Smooth muscle cell (in vitro differentiated cells): Measurements from ENCODE around the gene ELOF1. TPM values are rescaled to one million over a fixed set of nuclear protein-coding genes. Genes with fewer than 3 reads are reported as not detected.
A peak's percentile ranks its signal among the peaks of the same experiment; 100 is the strongest.

Experiments used
- DNase-seq: peaks from one replicate; lab custom pipeline; 2025; ENCODE audit not compliant: unreplicated experiment; lab: John Stamatoyannopoulos, UW
- H2AFZ ChIP-seq: fragments of 200-600 bp; sonication (generic); 2 replicates; pipeline ENCODE4 v1.6.0; 2016; ENCODE audit warnings: antibody characterized with exemption, low read depth, mild to moderate bottlenecking
- H3F3A ChIP-seq: fragments of 200-600 bp; sonication (generic); 2 replicates; pipeline ENCODE4 v1.6.0; 2017; ENCODE audit warnings: antibody characterized with exemption, low read depth
- H3K27ac ChIP-seq: fragments of 200-600 bp; sonication (generic); 2 replicates; pipeline ENCODE4 v1.5.1; 2016; ENCODE audit warnings: low read depth, mild to moderate bottlenecking
- H3K27me3 ChIP-seq: fragments of 200-600 bp; sonication (generic); 2 replicates; pipeline ENCODE4 v1.6.1; 2016; ENCODE audit warnings: low read depth, mild to moderate bottlenecking
- H3K36me3 ChIP-seq: fragments of 200-600 bp; sonication (generic); 2 replicates; pipeline ENCODE4 v1.5.1; 2016; ENCODE audit warnings: low read depth
- H3K4me1 ChIP-seq: fragments of 200-600 bp; sonication (generic); 2 replicates; pipeline ENCODE4 v1.5.1; 2016; ENCODE audit warnings: low read depth
- H3K4me2 ChIP-seq: fragments of 200-600 bp; sonication (generic); 2 replicates; pipeline ENCODE4 v1.6.0; 2016; ENCODE audit warnings: mild to moderate bottlenecking
- H3K4me3 ChIP-seq: fragments of 200-600 bp; sonication (generic); 2 replicates; pipeline ENCODE4 v1.5.1; 2016; ENCODE audit warnings: mild to moderate bottlenecking
- H3K79me2 ChIP-seq: fragments of 200-600 bp; sonication (generic); 2 replicates; pipeline ENCODE4 v1.6.0; 2016; ENCODE audit warnings: low read depth, mild to moderate bottlenecking
- H3K9ac ChIP-seq: fragments of 200-600 bp; sonication (generic); 2 replicates; pipeline ENCODE4 v1.6.0; 2016; ENCODE audit warnings: low read depth
- H3K9me3 ChIP-seq: fragments of 200-600 bp; sonication (generic); replicated peaks from 2 replicates; pipeline ENCODE4 v1.5.1; 2016; ENCODE audit warnings: low read depth
- H4K20me1 ChIP-seq: fragments of 200-600 bp; sonication (generic); 2 replicates; pipeline ENCODE4 v1.6.0; 2016; ENCODE audit warnings: low read depth
- CTCF ChIP-seq: fragments of 200-600 bp; sonication (generic); IDR thresholded peaks from 2 replicates; pipeline ENCODE4 v1.5.1; 2017; ENCODE audit warnings: borderline replicate concordance, mild to moderate bottlenecking, antibody characterized with exemption; ENCODE audit not compliant: insufficient read depth, poor library complexity, severe bottlenecking
- WGBS: methylation state at CpG from one replicate; pipeline ENCODE4 v1.1.7; 2016; ENCODE audit warnings: low lambda C conversion rate; 5-methylcytosine and 5-hydroxymethylcytosine counted together
- polyA plus RNA-seq: library from polyadenylated mRNA; unstranded; fragments of >200 nt; fragmentation: Nextera tagmentation; extraction: Ambion mirVana; gene quantifications from 2 replicates; pipeline ENCODE4 v1.2.1, GENCODE V29; 2016
- total RNA-seq: library from RNA; depleted of rRNA; stranded (reverse); fragments of >200 nt; gene quantifications from 2 replicates; pipeline ENCODE4 v1.2.3, GENCODE V29; 2014

Gene ELOF1
- total and polyA plus RNA-seq, 2 experiments from 2014 or later = 18.6 to 71.4 TPM

GRCh38 chr19:11539495-11540365 lies 19.3 kb downstream of the ELOF1 start:
- Histone ChIP-seq H3K36me3 (no peaks in the 10 kb centered on the region), H3K79me2 (no peaks in the 10 kb centered on the region), H3K9me3 (no peaks in the 10 kb centered on the region), H3K9ac (peak overlapping the region; percentile 68), H3F3A (peaks cover 38% of the 10 kb centered on the region), H2AFZ (no peak overlapping the region), H3K27me3 (no peaks in the 10 kb centered on the region), H3K27ac (peak overlapping the region; percentile 81), H3K4me3 (peak overlapping the region; percentile 54), H3K4me2 (peak overlapping the region; percentile 93), H3K4me1 (peaks cover 15% of the 10 kb centered on the region), H4K20me1 (no peaks in the 10 kb centered on the region)
- TF ChIP-seq CTCF = no peak
- WGBS = 50% methylated on average over 6 of the region's 36 CpGs
- no peak for DNase-seq

- Histone ChIP-seq H4K20me1 (no peaks in the 10 kb centered on the region), H3K9ac (peak within 1 kb of the TSS; percentile 68), H3K4me3 (peak within 1 kb of the TSS; percentile 54), H3K27ac (peak within 1 kb of the TSS; percentile 81), H3F3A (peaks cover 41% of the 10 kb centered on the region), H3K27me3 (no peaks in the 10 kb centered on the region), H3K9me3 (no peaks in the 10 kb centered on the region), H3K79me2 (no peaks in the 10 kb centered on the region), H2AFZ (no peak within 1 kb of the TSS), H3K4me1 (peaks cover 15% of the 10 kb centered on the region), H3K36me3 (no peaks in the 10 kb centered on the region), H3K4me2 (peak within 1 kb of the TSS; percentile 93)
- DNase-seq = peak; percentile 38
- no peak for TF ChIP-seq CTCF
- 21% methylated on average over 21 of the region's 21 CpGs for WGBS
Observed at GRCh38 chr19:11538232-11539036, 20.6 kb downstream of the ELOF1 start, which contains the start of gene CNN1. Gene CNN1, plus strand, starts transcription at chr19:11538851. Its CDS starts 77 bp downstream, at chr19:11538928.

GRCh38 chr19:11535792-11536595 lies 23.0 kb downstream of the ELOF1 start:
- WGBS = 14% methylated on average over 47 of the region's 54 CpGs
- Histone ChIP-seq H3K4me3 (peak overlapping the region; percentile 41), H4K20me1 (no peaks in the 10 kb centered on the region)

More at GRCh38 chr19:11535792-11536595, 23.0 kb downstream of the ELOF1 start:
- TF ChIP-seq CTCF = peak; percentile 94
- Histone ChIP-seq H3K36me3 (no peaks in the 10 kb centered on the region), H3K27ac (peak overlapping the region; percentile 87), H3K4me1 (peaks cover 17% of the 10 kb centered on the region), H3K9me3 (no peaks in the 10 kb centered on the region), H3K9ac (peak overlapping the region; percentile 94), H3K79me2 (no peaks in the 10 kb centered on the region), H3K27me3 (no peaks in the 10 kb centered on the region), H3K4me2 (peak overlapping the region; percentile 88), H2AFZ (no peak overlapping the region), H3F3A (peaks cover 36% of the 10 kb centered on the region)
- peak; percentile 88 for DNase-seq
